ENCODE results near the gene DNASE2B. TPM values are rescaled to one million over a fixed set of nuclear protein-coding genes. Genes with fewer than 3 reads are reported as not detected.

The DNASE2B gene, protein sequence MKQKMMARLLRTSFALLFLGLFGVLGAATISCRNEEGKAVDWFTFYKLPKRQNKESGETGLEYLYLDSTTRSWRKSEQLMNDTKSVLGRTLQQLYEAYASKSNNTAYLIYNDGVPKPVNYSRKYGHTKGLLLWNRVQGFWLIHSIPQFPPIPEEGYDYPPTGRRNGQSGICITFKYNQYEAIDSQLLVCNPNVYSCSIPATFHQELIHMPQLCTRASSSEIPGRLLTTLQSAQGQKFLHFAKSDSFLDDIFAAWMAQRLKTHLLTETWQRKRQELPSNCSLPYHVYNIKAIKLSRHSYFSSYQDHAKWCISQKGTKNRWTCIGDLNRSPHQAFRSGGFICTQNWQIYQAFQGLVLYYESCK
- total RNA-seq (1 to 10 TPM in 1 of 7 donors, under 1 TPM in 4, not detected in 2; 0.32 to 1.7 (median 0.57) TPM), polyA plus RNA-seq (1 to 10 TPM in 1 of 3 donors, under 1 TPM in 2; 0.13 to 4.6 (median 0.36) TPM)
- long read RNA-seq, donor 1 = 0 reads
- long read RNA-seq, donor 2 = 0 reads

DNA sequence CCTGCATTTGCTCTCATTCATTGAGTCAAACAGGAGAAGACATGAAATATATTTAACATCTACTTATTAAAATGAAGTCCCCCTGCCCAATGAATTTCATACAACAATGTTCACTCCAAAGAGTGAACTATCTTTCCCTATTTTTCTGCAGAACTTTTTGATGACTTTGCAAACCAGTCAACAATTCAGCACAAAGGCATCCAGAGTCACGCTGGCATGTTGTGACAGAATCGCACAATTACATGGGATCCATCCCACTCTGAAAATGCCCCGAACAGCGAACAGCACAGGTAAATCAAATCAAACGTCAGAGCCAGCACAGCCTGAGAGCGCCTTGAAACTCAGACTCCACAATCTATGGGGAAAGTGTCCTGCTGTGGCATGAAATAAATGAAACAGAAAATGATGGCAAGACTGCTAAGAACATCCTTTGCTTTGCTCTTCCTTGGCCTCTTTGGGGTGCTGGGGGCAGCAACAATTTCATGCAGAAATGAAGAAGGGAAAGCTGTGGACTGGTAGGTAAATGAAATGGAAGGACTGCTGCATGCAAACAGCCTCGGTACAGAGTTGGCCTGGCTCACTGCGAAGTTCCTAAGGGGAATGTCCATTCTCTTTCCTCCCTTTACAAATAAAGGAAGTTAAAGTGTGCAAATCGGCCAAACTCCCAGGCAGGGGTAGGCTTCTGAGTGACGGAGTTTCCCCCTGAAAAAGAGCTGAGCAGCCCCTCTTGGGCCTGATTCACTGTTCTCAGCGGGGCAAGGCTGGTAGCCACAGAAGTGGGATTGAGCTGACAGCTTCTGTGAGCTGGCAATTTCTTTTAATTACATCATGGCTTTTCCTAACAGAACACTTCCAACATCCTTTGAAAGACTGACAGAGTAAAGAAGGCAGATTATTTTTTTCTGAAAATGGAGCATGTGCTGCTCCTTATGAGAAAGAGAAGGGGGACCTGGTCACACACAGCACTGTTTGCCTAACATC lies at the start of gene DNASE2B:
DNASE2B (plus strand) TSS at position 310 of the 981 bp plus-strand sequence; CDS start at position 391, 81 bp downstream.
- Histone ChIP-seq H3K4me3 (no peak within 1 kb of the TSS), H3K4me1 (no peaks in the 10 kb centered on the region), H3K27me3 (replicated peaks in 1 of 7) (no peaks in the 10 kb centered on the region), H3K36me3 (no peaks in the 10 kb centered on the region), H3K9me3 (no peaks in the 10 kb centered on the region), H3K27ac (no peak within 1 kb of the TSS)
- WGBS, 5 donors = 83 to 91% (median 87%) methylated on average over 11 of the region's 11 CpGs
- intact Hi-C loops (cut with DNase I; ENCODE audit: low total_unique reads) = no loop called here
- no peak for TF ChIP-seq CTCF (IDR thresholded peaks at IDR 0.05 in 8 of 11, conservative IDR thresholded peaks at IDR 0.05 in 3 of 11)
- no peak for TF ChIP-seq POLR2AphosphoS5 (IDR thresholded peaks at IDR 0.05)
- TF ChIP-seq POLR2A (IDR thresholded peaks at IDR 0.05) = no peak
- DNase-seq = no peak

GRCh38 chr1:84348759-84349158 lies 49.5 kb upstream of the DNASE2B start:
- intact Hi-C loops (cut with DNase I; ENCODE audit: low total_unique reads) = no loop called here
- TF ChIP-seq CTCF (IDR thresholded peaks at IDR 0.05 in 8 of 11, conservative IDR thresholded peaks at IDR 0.05 in 3 of 11) = no peak
- no peak for TF ChIP-seq POLR2A (IDR thresholded peaks at IDR 0.05)
- no peak for TF ChIP-seq POLR2AphosphoS5 (IDR thresholded peaks at IDR 0.05)
- no peaks in the 10 kb centered on the region for H3K36me3 ChIP-seq
- DNase-seq = no peak
- no peak overlapping the region for H3K4me3 ChIP-seq
- no peaks in the 10 kb centered on the region for H3K4me1 ChIP-seq
- peak overlapping the region in 2 of 8 donors; percentile 28 to 34 for H3K27ac ChIP-seq
- H3K27me3 ChIP-seq (replicated peaks in 1 of 7) = no peaks in the 10 kb centered on the region
- WGBS, 5 donors = 75 to 97% (median 92%) methylated on average over 1 of the region's 1 CpG
- H3K9me3 ChIP-seq = no peaks in the 10 kb centered on the region

- no peak for DNase-seq
- Histone ChIP-seq H3K27ac (no peak overlapping the region), H3K36me3 (no peaks in the 10 kb centered on the region), H3K4me3 (no peak overlapping the region), H3K4me1 (no peaks in the 10 kb centered on the region), H3K9me3 (no peaks in the 10 kb centered on the region), H3K27me3 (replicated peaks in 1 of 7) (no peaks in the 10 kb centered on the region)
- WGBS, 5 donors = 54 to 63% (median 54%) methylated on average over 3 of the region's 3 CpGs
- TF ChIP-seq POLR2AphosphoS5 (IDR thresholded peaks at IDR 0.05) (no peak), CTCF (IDR thresholded peaks at IDR 0.05 in 8 of 11, conservative IDR thresholded peaks at IDR 0.05 in 3 of 11) (no peak), POLR2A (IDR thresholded peaks at IDR 0.05) (no peak)
- intact Hi-C loops (cut with DNase I; ENCODE audit: low total_unique reads) = no loop called here
These were observed 48.2 kb upstream of the DNASE2B start for GRCh38 chr1:84350104-84350503.
